Hepatocyte (in vitro differentiated cells): ENCODE measurements around the gene CAV3. TPM values are rescaled to one million over a fixed set of nuclear protein-coding genes. Genes with fewer than 3 reads are reported as not detected.

ENCODE experiments used
- DNase-seq: peaks from one replicate; pipeline ENCODE4 v3.0.0-alpha.2; 2016; ENCODE audit warnings: low spot score
- H2AFZ ChIP-seq: fragments of 200-600 bp; sonication (generic); 2 replicates; pipeline ENCODE4 v1.6.0; 2016; ENCODE audit warnings: antibody characterized with exemption, mild to moderate bottlenecking
- H3K27ac ChIP-seq: fragments of 200-600 bp; sonication (generic); 2 replicates; pipeline ENCODE4 v1.5.1; 2016; ENCODE audit warnings: mild to moderate bottlenecking
- H3K27me3 ChIP-seq: fragments of 200-600 bp; sonication (generic); 2 replicates; pipeline ENCODE4 v1.6.1; 2016
- H3K36me3 ChIP-seq: fragments of 200-600 bp; sonication (generic); replicated peaks from 2 replicates; pipeline ENCODE4 v1.5.1; 2016; ENCODE audit warnings: low read depth; ENCODE audit not compliant: insufficient read depth
- H3K4me1 ChIP-seq: fragments of 200-600 bp; sonication (generic); 2 replicates; pipeline ENCODE4 v1.5.1; 2016; ENCODE audit warnings: mild to moderate bottlenecking, moderate library complexity; ENCODE audit not compliant: insufficient read depth
- H3K4me2 ChIP-seq: fragments of 200-600 bp; sonication (generic); 2 replicates; pipeline ENCODE4 v1.6.0; 2016
- H3K4me3 ChIP-seq: fragments of 200-600 bp; sonication (generic); 2 replicates; pipeline ENCODE4 v1.5.1; 2016; ENCODE audit warnings: mild to moderate bottlenecking
- H3K79me2 ChIP-seq: fragments of 200-600 bp; sonication (generic); 2 replicates; pipeline ENCODE4 v1.6.0; 2017; ENCODE audit warnings: mild to moderate bottlenecking
- H3K9me2 ChIP-seq: fragments of 200-600 bp; sonication (generic); replicated peaks from 2 replicates; pipeline ENCODE4 v1.6.0; 2017; ENCODE audit warnings: mild to moderate bottlenecking; ENCODE audit not compliant: insufficient read depth
- H3K9me3 ChIP-seq: fragments of 200-600 bp; sonication (generic); 2 replicates; pipeline ENCODE4 v1.5.1; 2016; ENCODE audit warnings: low read depth, mild to moderate bottlenecking
- H4K20me1 ChIP-seq: fragments of 200-600 bp; sonication (generic); 2 replicates; pipeline ENCODE4 v1.6.0; 2016; ENCODE audit warnings: mild to moderate bottlenecking; ENCODE audit not compliant: insufficient read depth, poor library complexity, severe bottlenecking
- CTCF ChIP-seq: fragments of 200-600 bp; sonication (generic); IDR thresholded peaks from 2 replicates; pipeline ENCODE4 v1.5.1; 2016; ENCODE audit warnings: antibody characterized with exemption, mild to moderate bottlenecking; ENCODE audit not compliant: poor library complexity
- EZH2 ChIP-seq: fragments of 200-600 bp; sonication (generic); IDR thresholded peaks from 2 replicates; pipeline ENCODE4 v1.6.1; 2016; ENCODE audit warnings: antibody characterized with exemption, mild to moderate bottlenecking, borderline replicate concordance
- EZH2phosphoT487 ChIP-seq: fragments of 200-600 bp; sonication (generic); IDR thresholded peaks from one replicate; pipeline ENCODE4 v1.6.1; 2018; ENCODE audit warnings: antibody characterized with exemption, mild to moderate bottlenecking, low read depth, moderate library complexity; ENCODE audit not compliant: unreplicated experiment, severe bottlenecking
- WGBS: methylation state at CpG from one replicate; pipeline ENCODE4 v1.1.6; 2016; ENCODE audit warnings: low lambda C conversion rate; ENCODE audit errors: missing lambda C conversion rate; 5-methylcytosine and 5-hydroxymethylcytosine counted together
- polyA plus RNA-seq: library from polyadenylated mRNA; unstranded; fragments of >200 nt; fragmentation: Nextera tagmentation; extraction: Ambion mirVana; gene quantifications from 2 replicates; pipeline ENCODE4 v1.2.1, GENCODE V29; 2016
- total RNA-seq: library from RNA; depleted of rRNA; stranded (reverse); fragments of >200 nt; gene quantifications from 2 replicates; pipeline ENCODE4 v1.2.3, GENCODE V29; 2014

CAV3 gene
- total and polyA plus RNA-seq, 2 experiments from 2014 or later, result not detected

GRCh38 chr3:8743911-8744310 lies 10.3 kb downstream of the CAV3 start:
- Histone ChIP-seq H2AFZ (no peak overlapping the region), H4K20me1 (no peaks in the 10 kb centered on the region), H3K4me1 (peaks cover 15% of the 10 kb centered on the region), H3K4me3 (no peak overlapping the region), H3K9me3 (no peaks in the 10 kb centered on the region), H3K27ac (no peak overlapping the region), H3K36me3 (no peaks in the 10 kb centered on the region), H3K9me2 (no peaks in the 10 kb centered on the region), H3K4me2 (no peak overlapping the region), H3K27me3 (no peaks in the 10 kb centered on the region), H3K79me2 (no peaks in the 10 kb centered on the region)
- DNase-seq, result no peak
- 88% methylated on average over 3 of the region's 3 CpGs for WGBS
- no peak for TF ChIP-seq CTCF
- TF ChIP-seq EZH2, result no peak
- no peak for TF ChIP-seq EZH2phosphoT487

GRCh38 chr3:8745619-8746370 lies 12.2 kb downstream of the CAV3 start:
- WGBS, result 95% methylated on average over 24 of the region's 25 CpGs
- Histone ChIP-seq H3K9me2 (no peaks in the 10 kb centered on the region), H3K27me3 (no peaks in the 10 kb centered on the region), H2AFZ (no peak overlapping the region), H3K4me2 (no peak overlapping the region), H3K79me2 (no peaks in the 10 kb centered on the region), H3K4me3 (no peak overlapping the region), H3K27ac (no peak overlapping the region), H3K9me3 (no peaks in the 10 kb centered on the region), H3K36me3 (no peaks in the 10 kb centered on the region), H4K20me1 (no peaks in the 10 kb centered on the region), H3K4me1 (peaks cover 14% of the 10 kb centered on the region)
- no peak for DNase-seq
- no peak for TF ChIP-seq EZH2phosphoT487

GRCh38 chr3:8746780-8747345 lies 13.3 kb downstream of the CAV3 start:
- H3K4me2 ChIP-seq, result no peak overlapping the region
- no peaks in the 10 kb centered on the region for H4K20me1 ChIP-seq
- 81% methylated on average over 7 of the region's 7 CpGs for WGBS

More at GRCh38 chr3:8746780-8747345, 13.3 kb downstream of the CAV3 start:
- Histone ChIP-seq H3K36me3 (no peaks in the 10 kb centered on the region), H3K27ac (no peak overlapping the region), H3K9me2 (no peaks in the 10 kb centered on the region), H3K4me1 (peaks cover 3% of the 10 kb centered on the region), H2AFZ (no peak overlapping the region), H3K4me3 (no peak overlapping the region), H3K9me3 (no peaks in the 10 kb centered on the region), H3K27me3 (no peaks in the 10 kb centered on the region), H3K79me2 (no peaks in the 10 kb centered on the region)
- no peak for DNase-seq
- TF ChIP-seq EZH2 (no peak), EZH2phosphoT487 (no peak), CTCF (no peak)
